ENCODE data around the gene OR52E2. TPM values are rescaled to one million over a fixed set of nuclear protein-coding genes. Genes with fewer than 3 reads are reported as not detected.

OR52E2 gene
- polyA plus RNA-seq, 1 donor (not counting 4 experiments of a cell fraction or from before 2014, with no cell fraction given): not detected

DNA sequence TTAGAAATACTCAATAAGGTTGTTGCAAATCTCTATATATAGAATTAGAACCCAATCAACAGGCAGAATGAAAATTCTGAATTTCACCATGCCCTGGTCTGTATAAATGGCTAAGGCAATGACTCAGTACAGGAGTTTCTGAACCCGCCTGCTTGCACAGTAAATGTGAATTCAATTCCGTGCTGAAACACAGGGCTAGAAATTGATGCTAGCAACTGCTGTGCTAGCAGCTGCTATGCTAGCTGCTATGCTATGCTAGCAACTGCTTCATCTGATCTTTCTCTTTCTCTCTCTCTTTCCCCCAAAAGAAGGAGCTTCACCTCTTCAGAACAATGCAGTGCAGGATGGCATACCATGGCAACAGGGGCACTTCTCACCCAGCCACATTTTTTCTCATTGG is 22.8 kb downstream of the OR52E2 start:
- Histone ChIP-seq H3K4me3 (ENCODE audit: control insufficient read depth in 2 of 3, extremely low read depth in 1 of 3, insufficient read depth in 2 of 3, low read depth in 1 of 3, low read length in 3 of 3) (no peak overlapping the region), H3K79me2 (ENCODE audit: control insufficient read depth, insufficient read depth, low read length) (no peaks in the 10 kb centered on the region), H2AFZ (ENCODE audit: control insufficient read depth, low read length) (no peak overlapping the region), H3K4me1 (ENCODE audit: control insufficient read depth, extremely low read depth, insufficient read depth, low read length) (no peaks in the 10 kb centered on the region), H3K27ac (ENCODE audit: control insufficient read depth, insufficient read depth, low read length) (no peak overlapping the region), H3K4me2 (ENCODE audit: control insufficient read depth, extremely low read depth, insufficient read depth, low read depth, low read length) (no peak overlapping the region), H4K20me1 (ENCODE audit: control insufficient read depth, extremely low read depth, insufficient read depth, low read length) (no peaks in the 10 kb centered on the region), H3K9me1 (ENCODE audit: control insufficient read depth, extremely low read depth, insufficient read depth, low read length) (no peaks in the 10 kb centered on the region), H3K9me3 (ENCODE audit: control insufficient read depth, low read depth, low read length) (no peaks in the 10 kb centered on the region), H3K36me3 (ENCODE audit: control insufficient read depth in 2 of 2, extremely low read depth in 1 of 2, insufficient read depth in 2 of 2, low read length in 2 of 2) (no peaks in the 10 kb centered on the region), H3K9ac (ENCODE audit: control insufficient read depth, extremely low read depth, insufficient read depth, low read length) (no peak overlapping the region), H3K27me3 (ENCODE audit: control insufficient read depth, extremely low read depth, insufficient read depth, low read length) (no peaks in the 10 kb centered on the region)
- DNase-seq (ENCODE audit: low read depth, low spot score) (no peak), FAIRE-seq (no peak)
- dilution Hi-C loops (cut with MboI; ENCODE audit: extremely low pct_ligation_motif_present, low sequenced_read_pairs): no loop called here
- no peak for TF ChIP-seq CTCF (optimal IDR thresholded peaks at IDR 0.05 in 1 of 3, IDR thresholded peaks at IDR 0.05 in 1 of 3, conservative IDR thresholded peaks at IDR 0.05 in 1 of 3; ENCODE audit: extremely low read depth in 1 of 3, insufficient read depth in 2 of 3, low read length in 3 of 3)
- no peak for TF ChIP-seq EZH2 (IDR thresholded peaks at IDR 0.05; ENCODE audit: low read length)

- H3K36me3 ChIP-seq (ENCODE audit: control insufficient read depth in 2 of 2, extremely low read depth in 1 of 2, insufficient read depth in 2 of 2, low read length in 2 of 2): no peaks in the 10 kb centered on the region
- no peak for DNase-seq (ENCODE audit: low read depth, low spot score)
- no peak for FAIRE-seq
- H3K27me3 ChIP-seq (ENCODE audit: control insufficient read depth, extremely low read depth, insufficient read depth, low read length): no peaks in the 10 kb centered on the region
- no peak overlapping the region for H2AFZ ChIP-seq (ENCODE audit: control insufficient read depth, low read length)
- no peaks in the 10 kb centered on the region for H3K9me1 ChIP-seq (ENCODE audit: control insufficient read depth, extremely low read depth, insufficient read depth, low read length)
- dilution Hi-C loops (cut with MboI; ENCODE audit: extremely low pct_ligation_motif_present, low sequenced_read_pairs): no loop called here
- no peaks in the 10 kb centered on the region for H4K20me1 ChIP-seq (ENCODE audit: control insufficient read depth, extremely low read depth, insufficient read depth, low read length)
- no peak overlapping the region for H3K27ac ChIP-seq (ENCODE audit: control insufficient read depth, insufficient read depth, low read length)
- H3K4me3 ChIP-seq (ENCODE audit: control insufficient read depth in 2 of 3, extremely low read depth in 1 of 3, insufficient read depth in 2 of 3, low read depth in 1 of 3, low read length in 3 of 3): no peak overlapping the region
- no peak overlapping the region for H3K4me2 ChIP-seq (ENCODE audit: control insufficient read depth, extremely low read depth, insufficient read depth, low read depth, low read length)
- H3K9me3 ChIP-seq (ENCODE audit: control insufficient read depth, low read depth, low read length): no peaks in the 10 kb centered on the region
- TF ChIP-seq EZH2 (IDR thresholded peaks at IDR 0.05; ENCODE audit: low read length): no peak
- TF ChIP-seq CTCF (optimal IDR thresholded peaks at IDR 0.05 in 1 of 3, IDR thresholded peaks at IDR 0.05 in 1 of 3, conservative IDR thresholded peaks at IDR 0.05 in 1 of 3; ENCODE audit: extremely low read depth in 1 of 3, insufficient read depth in 2 of 3, low read length in 3 of 3): no peak
- no peak overlapping the region for H3K9ac ChIP-seq (ENCODE audit: control insufficient read depth, extremely low read depth, insufficient read depth, low read length)
- no peaks in the 10 kb centered on the region for H3K4me1 ChIP-seq (ENCODE audit: control insufficient read depth, extremely low read depth, insufficient read depth, low read length)
- no peaks in the 10 kb centered on the region for H3K79me2 ChIP-seq (ENCODE audit: control insufficient read depth, insufficient read depth, low read length)
These were observed 37.4 kb downstream of the OR52E2 start for GRCh38 chr11:5021996-5022395.

Measured in keratinocyte (primary cell).